Mucosa of descending colon (tissue), 3 donors: Measurements from ENCODE around the gene ISYNA1. TPM values are rescaled to one million over a fixed set of nuclear protein-coding genes. Genes with fewer than 3 reads are reported as not detected.

Experiments
- ATAC-seq: fragments of 200-7000 bp; cut with Tn5 transposase; one replicate; pipeline ENCODE4 v1.9.1; 2020; ENCODE audit warnings: mild to moderate bottlenecking, moderate library complexity
- DNase-seq, 3 donors: peaks; one replicate each; pipeline ENCODE4 v3.0.0-alpha.2; 2020
- H3K36me3 ChIP-seq: fragments of 200-600 bp; one replicate; pipeline ENCODE4 v1.8.0; 2021; ENCODE audit warnings: low read depth, mild to moderate bottlenecking
- H3K4me1 ChIP-seq: fragments of 200-600 bp; one replicate; pipeline ENCODE4 v1.8.0; 2021; ENCODE audit warnings: low read depth, mild to moderate bottlenecking
- H3K4me3 ChIP-seq: fragments of 200-600 bp; one replicate; pipeline ENCODE4 v1.8.0; 2021; ENCODE audit warnings: mild to moderate bottlenecking
- H3K9me3 ChIP-seq: fragments of 200-600 bp; one replicate; pipeline ENCODE4 v1.8.0; 2021; ENCODE audit warnings: mild to moderate bottlenecking
- CTCF ChIP-seq: fragments of 200-600 bp; IDR thresholded peaks from one replicate; pipeline ENCODE4 v1.8.0; 2022; ENCODE audit warnings: antibody characterized with exemption, mild to moderate bottlenecking
- intact Hi-C, 2 donors: fragments of 100-400 bp; cut with DNase I in 1 of 2; cut with micrococcal nuclease in 1 of 2; formaldehyde crosslinking; loops; one replicate each; pipeline versions ENCODE4 v1.11.0 to v1.11.1; 2022; cut with DNase I, micrococcal nuclease
- total RNA-seq, 3 donors: library from RNA; stranded (reverse); fragmentation: NEBNext Ultra II Directional in 2 of 3; extraction: Animal tissue kit (Norgen Biotek cat#: 25700) in 2 of 3; gene quantifications; one replicate each; pipeline versions ENCODE4 v1.2.1 to v1.2.4, GENCODE V29; 2021 to 2023
- donor health status: DM: no; HTN: no; CAD: no; lungs with moderate emphysema.
- donor health status: DM: no; HTN: no; CAD: no.
- donor health status: DM: no; HTN: yes; CAD: no.

ISYNA1 gene
- total RNA-seq, 3 donors from 2014 or later = 10.2 to 20.0 (median 13.2) TPM

- TF ChIP-seq CTCF = no peak
- intact Hi-C loops = no loop called here
- no peak for ATAC-seq
- no peak overlapping the region for H3K4me3 ChIP-seq
- no peak for DNase-seq
- no peaks in the 10 kb centered on the region for H3K9me3 ChIP-seq
- H3K4me1 ChIP-seq = peaks cover 39% of the 10 kb centered on the region
- H3K36me3 ChIP-seq = no peaks in the 10 kb centered on the region
Measured at GRCh38 chr19:18470787-18471186, 32.9 kb upstream of the ISYNA1 start.

- Histone ChIP-seq H3K4me1 (peaks cover 37% of the 10 kb centered on the region), H3K9me3 (no peaks in the 10 kb centered on the region), H3K4me3 (no peak overlapping the region), H3K36me3 (no peaks in the 10 kb centered on the region)
- peak; percentile 61 for TF ChIP-seq CTCF
- intact Hi-C loops = no loop called here
- DNase-seq = peak in 2 of 3 donors; percentile 76 to 82
- peak; percentile 71 for ATAC-seq
Measured at GRCh38 chr19:18469069-18469846, 31.3 kb upstream of the ISYNA1 start.

- peaks cover 31% of the 10 kb centered on the region for H3K4me1 ChIP-seq
- no peaks in the 10 kb centered on the region for H3K36me3 ChIP-seq
Measured at GRCh38 chr19:18468517-18468916, 30.6 kb upstream of the ISYNA1 start.

GRCh38 chr19:18467978-18468377 is 30.0 kb upstream of the ISYNA1 start:
- Histone ChIP-seq H3K36me3 (no peaks in the 10 kb centered on the region), H3K4me3 (no peak overlapping the region), H3K4me1 (peaks cover 30% of the 10 kb centered on the region), H3K9me3 (no peaks in the 10 kb centered on the region)
- intact Hi-C loops = no loop called here
- DNase-seq (no peak), ATAC-seq (no peak)
- TF ChIP-seq CTCF = no peak

More at GRCh38 chr19:18468517-18468916, 30.6 kb upstream of the ISYNA1 start:
- no peak overlapping the region for H3K4me3 ChIP-seq
- intact Hi-C loops = no loop called here
- no peaks in the 10 kb centered on the region for H3K9me3 ChIP-seq
- ATAC-seq (peak; percentile 1), DNase-seq (peak in 1 of 3 donors; percentile 53)
- no peak for TF ChIP-seq CTCF

GRCh38 chr19:18466354-18466753 is 28.4 kb upstream of the ISYNA1 start:
- Histone ChIP-seq H3K4me1 (peaks cover 32% of the 10 kb centered on the region), H3K36me3 (no peaks in the 10 kb centered on the region), H3K4me3 (no peak overlapping the region), H3K9me3 (no peaks in the 10 kb centered on the region)
- DNase-seq (no peak), ATAC-seq (no peak)
- TF ChIP-seq CTCF = no peak
- intact Hi-C loops = no loop called here
